H1 (cell line): ENCODE measurements around the gene TRIM7.

Experiments used
- CHD1 ChIP-seq: IDR thresholded peaks from 2 replicates; pipeline ENCODE4 v1.6.1; 2012; ENCODE audit warnings: low read depth, low read length, improper control_type of control experiment
- CREB1 ChIP-seq: IDR thresholded peaks from 2 replicates; pipeline ENCODE4 v1.6.1; 2012; ENCODE audit warnings: inconsistent platforms
- CTCF ChIP-seq, 3 experiments: IDR thresholded peaks; 1 replicate in 2 of 3; 2 replicates in 1 of 3; pipeline versions ENCODE4 v1.5.1 to v1.6.1; 2011; ENCODE audit warnings: low read length in 3 of 3, mild to moderate bottlenecking in 3 of 3, inconsistent platforms in 2 of 3, low read depth in 1 of 3, moderate library complexity in 1 of 3; ENCODE audit not compliant: insufficient read depth in 1 of 3; ENCODE audit errors: control extremely low read depth in 1 of 3
- GABPA ChIP-seq: IDR thresholded peaks from 2 replicates; pipeline ENCODE4 v1.6.1; 2011; ENCODE audit warnings: mild to moderate bottlenecking, low read length, moderate library complexity, borderline replicate concordance; ENCODE audit not compliant: insufficient read depth
- HDAC6 ChIP-seq: IDR thresholded peaks from one replicate; pipeline ENCODE4 v1.7.1; 2012; ENCODE audit warnings: low read depth, mild to moderate bottlenecking, inconsistent platforms, low read length, moderate library complexity
- KDM1A ChIP-seq: fragments of 200-600, 300-600 bp; sonication (generic); IDR thresholded peaks from 2 replicates; pipeline ENCODE4 v1.7.1; 2016; ENCODE audit warnings: mild to moderate bottlenecking, low read length, borderline replicate concordance
- NRF1 ChIP-seq: IDR thresholded peaks from 2 replicates; pipeline ENCODE4 v1.6.1; 2011; ENCODE audit warnings: mild to moderate bottlenecking, low read depth, low read length, improper control_type of control experiment
- POLR2A ChIP-seq, 2 experiments: IDR thresholded peaks; 1 replicate in 1 of 2; 2 replicates in 1 of 2; pipeline ENCODE4 v1.6.1; 2011; ENCODE audit warnings: low read depth in 2 of 2, low read length in 2 of 2, mild to moderate bottlenecking in 2 of 2; ENCODE audit errors: control extremely low read depth in 1 of 2
- SIN3A ChIP-seq, 2 experiments: IDR thresholded peaks in 1 of 2; conservative IDR thresholded peaks in 1 of 2; 2 replicates each; pipeline ENCODE4 v1.6.1; 2011 to 2012; ENCODE audit warnings: low read length in 2 of 2, improper control_type of control experiment in 1 of 2, low read depth in 1 of 2, mild to moderate bottlenecking in 1 of 2
- SIRT6 ChIP-seq: IDR thresholded peaks from one replicate; pipeline ENCODE4 v1.7.1; 2012; ENCODE audit warnings: low read length, inconsistent platforms
- TCF12 ChIP-seq: IDR thresholded peaks from 2 replicates; pipeline ENCODE4 v1.6.1; 2011; ENCODE audit warnings: low read depth, mild to moderate bottlenecking, low read length
- USF2 ChIP-seq: IDR thresholded peaks from 2 replicates; pipeline ENCODE4 v1.6.1; 2011; ENCODE audit warnings: low read length, improper control_type of control experiment
- ZNF274 ChIP-seq: IDR thresholded peaks from 2 replicates; pipeline ENCODE4 v1.7.0; 2012; ENCODE audit warnings: low read length, borderline replicate concordance; ENCODE audit errors: extremely low read depth

- TF ChIP-seq CHD1 (no peak), SIRT6 (no peak), CTCF (IDR thresholded peaks at IDR 0.05; ENCODE audit: control extremely low read depth in 1 of 3, insufficient read depth in 1 of 3, low read depth in 1 of 3, low read length in 3 of 3) (no peak), ZNF274 (no peak), HDAC6 (no peak), GABPA (no peak), USF2 (no peak), POLR2A (IDR thresholded peaks at IDR 0.05; ENCODE audit: control extremely low read depth in 1 of 2, low read depth in 2 of 2, low read length in 2 of 2) (no peak), SIN3A (conservative IDR thresholded peaks at IDR 0.05 in 1 of 2, IDR thresholded peaks at IDR 0.05 in 1 of 2; ENCODE audit: low read depth in 1 of 2, low read length in 2 of 2) (no peak), CREB1 (no peak), KDM1A (no peak), TCF12 (no peak), NRF1 (no peak)
These were observed 11.3 kb downstream of the TRIM7 start for GRCh38 chr5:181193656-181194055.
